Caco-2 (cell line): ENCODE results near the gene RBMX2. TPM values are rescaled to one million over a fixed set of nuclear protein-coding genes. Genes with fewer than 3 reads are reported as not detected.

Source experiments
- BruUV-seq: library from RNA; stranded (reverse); fragments of 400-500 nt; replicated peaks from 2 replicates; lab custom pipeline; 2021; lab: Mats Ljungman, UMichigan
- CTCF ChIA-PET: fragments of 300-600 bp; sonication (Branson Sonifier 250); formaldehyde crosslinking; loops from one replicate; lab custom pipeline; 2022; ENCODE audit warnings: antibody characterized with exemption; lab: Charles Lee
- POLR2A ChIA-PET: fragments of 300-600 bp; sonication (Branson Sonifier 250); formaldehyde crosslinking; loops from one replicate; lab custom pipeline; 2022; ENCODE audit warnings: antibody characterized with exemption; lab: Charles Lee
- DNase-seq, 2 experiments: peaks; one replicate each; pipeline versions ENCODE4 v3.0.0 to v3.0.0-alpha.2; 2020 to 2022
- H3K27me3 ChIP-seq: replicated peaks from 2 replicates; pipeline ENCODE4 v1.6.0; 2011; ENCODE audit warnings: low read length; ENCODE audit not compliant: control insufficient read depth, insufficient read depth
- H3K36me3 ChIP-seq: 2 replicates; pipeline ENCODE4 v1.5.1; 2011; ENCODE audit warnings: low read length; ENCODE audit not compliant: control insufficient read depth, insufficient read depth
- H3K4me1 ChIP-seq: fragments of 250-450 bp; sonication (Bioruptor Pico); 2 replicates; pipeline ENCODE4 v1.5.1; 2020; ENCODE audit warnings: mild to moderate bottlenecking
- H3K4me3 ChIP-seq: 2 replicates; pipeline ENCODE4 v1.5.1; 2011; ENCODE audit warnings: low read depth, mild to moderate bottlenecking, control low read depth, low read length
- H3K9me3 ChIP-seq: fragments of 250-450 bp; sonication (Bioruptor Pico); 2 replicates; pipeline ENCODE4 v1.5.1; 2020; ENCODE audit warnings: mild to moderate bottlenecking, moderate library complexity
- H3K27ac Mint-ChIP-seq: one replicate; pipeline ENCODE4 v1.8.0; 2022; ENCODE audit warnings: mixed read lengths; ENCODE audit not compliant: unreplicated experiment
- H3K27me3 Mint-ChIP-seq: one replicate; pipeline ENCODE4 v1.8.0; 2022; ENCODE audit warnings: mixed read lengths; ENCODE audit not compliant: insufficient read depth, unreplicated experiment
- H3K36me3 Mint-ChIP-seq: one replicate; pipeline ENCODE4 v1.8.0; 2022; ENCODE audit warnings: mild to moderate bottlenecking, mixed read lengths; ENCODE audit not compliant: insufficient read depth, unreplicated experiment
- H3K4me1 Mint-ChIP-seq: one replicate; pipeline ENCODE4 v1.8.0; 2022; ENCODE audit warnings: low read depth, mixed read lengths; ENCODE audit not compliant: unreplicated experiment
- H3K4me3 Mint-ChIP-seq: one replicate; pipeline ENCODE4 v1.8.0; 2022; ENCODE audit warnings: mild to moderate bottlenecking, moderate library complexity, mixed read lengths; ENCODE audit not compliant: unreplicated experiment
- H3K9me3 Mint-ChIP-seq: one replicate; pipeline ENCODE4 v1.8.0; 2022; ENCODE audit warnings: mixed read lengths; ENCODE audit not compliant: unreplicated experiment
- CTCF ChIP-seq, 2 experiments: fragments of 200-600 bp in 1 of 2; IDR thresholded peaks; 1 replicate in 1 of 2; 2 replicates in 1 of 2; pipeline versions ENCODE4 v1.5.1 to v1.8.0; 2011 to 2022; ENCODE audit warnings: antibody characterized with exemption in 1 of 2, control low read depth in 1 of 2, inconsistent platforms in 1 of 2, low read depth in 1 of 2, low read length in 1 of 2, mild to moderate bottlenecking in 1 of 2, moderate library complexity in 1 of 2; ENCODE audit not compliant: insufficient read depth in 1 of 2, severe bottlenecking in 1 of 2, unreplicated experiment in 1 of 2
- intact Hi-C: fragments of 100-400 bp; cut with micrococcal nuclease; formaldehyde crosslinking; loops from one replicate; pipeline ENCODE4 v1.10.0; 2022; ENCODE audit not compliant: unreplicated experiment
- total RNA-seq: library from RNA; stranded (reverse); gene quantifications from 2 replicates; pipeline ENCODE4 v1.2.3, GENCODE V29; 2022

Gene RBMX2
- total RNA-seq, 1 experiment from 2014 or later = 22.6 TPM

- no peaks in the 10 kb centered on the region for H3K27me3 ChIP-seq
- H3K4me1 ChIP-seq = no peaks in the 10 kb centered on the region
- BruUV-seq = no TSS peak
- H3K4me3 Mint-ChIP-seq = no peak overlapping the region
- peak; percentile 34 to 70 for TF ChIP-seq CTCF (IDR thresholded peaks at IDR 0.05; ENCODE audit: insufficient read depth in 1 of 2, low read depth in 1 of 2, low read length in 1 of 2, severe bottlenecking in 1 of 2, unreplicated experiment in 1 of 2)
- H3K9me3 ChIP-seq = no peaks in the 10 kb centered on the region
- no peaks in the 10 kb centered on the region for H3K36me3 Mint-ChIP-seq
- H3K27ac Mint-ChIP-seq = no peak overlapping the region
- H3K27me3 Mint-ChIP-seq = no peaks in the 10 kb centered on the region
- intact Hi-C loops = loop anchor here (1.0 to 5.0 kb wide), 3 partner anchors 61 to 524 kb away; no protein-coding TSS in a partner anchor
- no peaks in the 10 kb centered on the region for H3K9me3 Mint-ChIP-seq
- POLR2A ChIA-PET = no interaction called here
- CTCF ChIA-PET = interaction anchor here (0.9 to 1.0 kb wide), 2 partner anchors 182 to 523 kb away, joined by 3 to 4 read pairs; no protein-coding TSS in a partner anchor
- H3K4me3 ChIP-seq = no peak overlapping the region
- DNase-seq = peak; percentile 33 to 35
- H3K4me1 Mint-ChIP-seq = no peaks in the 10 kb centered on the region
- H3K36me3 ChIP-seq = no peaks in the 10 kb centered on the region
These were observed 8.2 kb upstream of the RBMX2 start for GRCh38 chrX:130393451-130394074.

GRCh38 chrX:130395341-130395740 is 6.4 kb upstream of the RBMX2 start:
- Mint-ChIP-seq H3K27ac (no peak overlapping the region), H3K27me3 (no peaks in the 10 kb centered on the region), H3K36me3 (no peaks in the 10 kb centered on the region), H3K4me3 (no peak overlapping the region), H3K9me3 (no peaks in the 10 kb centered on the region), H3K4me1 (no peaks in the 10 kb centered on the region)
- no peak overlapping the region for H3K4me3 ChIP-seq
- DNase-seq = no peak
- no peaks in the 10 kb centered on the region for H3K9me3 ChIP-seq
- TF ChIP-seq CTCF (IDR thresholded peaks at IDR 0.05; ENCODE audit: insufficient read depth in 1 of 2, low read depth in 1 of 2, low read length in 1 of 2, severe bottlenecking in 1 of 2, unreplicated experiment in 1 of 2) = no peak
- intact Hi-C loops = no loop called here
- ChIA-PET CTCF (no interaction called here), POLR2A (no interaction called here)
- no peaks in the 10 kb centered on the region for H3K36me3 ChIP-seq
- BruUV-seq = no TSS peak
- no peaks in the 10 kb centered on the region for H3K27me3 ChIP-seq
- no peaks in the 10 kb centered on the region for H3K4me1 ChIP-seq

GRCh38 chrX:130402208-130402684 is 459 bp downstream of the RBMX2 start:
- CTCF ChIA-PET = interaction anchor here (0.6 kb wide), 1 partner anchor 513 kb away, joined by 4 read pairs; no protein-coding TSS in a partner anchor

More at GRCh38 chrX:130402208-130402684, 459 bp downstream of the RBMX2 start:
- no peaks in the 10 kb centered on the region for H3K9me3 ChIP-seq
- TF ChIP-seq CTCF (IDR thresholded peaks at IDR 0.05; ENCODE audit: insufficient read depth in 1 of 2, low read depth in 1 of 2, low read length in 1 of 2, severe bottlenecking in 1 of 2, unreplicated experiment in 1 of 2) = no peak
- H3K36me3 ChIP-seq = no peaks in the 10 kb centered on the region
- intact Hi-C loops = loop anchor here (5.0 kb wide), 1 partner anchor 500 kb away; the partner anchor contains the start of gene ENOX2
- DNase-seq = no peak
- peaks cover 6% of the 10 kb centered on the region for H3K36me3 Mint-ChIP-seq
- POLR2A ChIA-PET = no interaction called here
- BruUV-seq = TSS peak; percentile 57
- H3K9me3 Mint-ChIP-seq = no peaks in the 10 kb centered on the region
- H3K4me1 ChIP-seq = no peaks in the 10 kb centered on the region
- peak overlapping the region; percentile 91 for H3K27ac Mint-ChIP-seq
- peak overlapping the region; percentile 80 for H3K4me3 ChIP-seq
- peak overlapping the region; percentile 99 for H3K4me3 Mint-ChIP-seq
- no peaks in the 10 kb centered on the region for H3K27me3 ChIP-seq
- no peaks in the 10 kb centered on the region for H3K4me1 Mint-ChIP-seq
- no peaks in the 10 kb centered on the region for H3K27me3 Mint-ChIP-seq
